ENCODE data around the gene PCYOX1L. TPM values are rescaled to one million over a fixed set of nuclear protein-coding genes. Genes with fewer than 3 reads are reported as not detected.

Gene PCYOX1L
- total RNA-seq, 1 experiment from 2014 or later = 15.3 TPM

DNA sequence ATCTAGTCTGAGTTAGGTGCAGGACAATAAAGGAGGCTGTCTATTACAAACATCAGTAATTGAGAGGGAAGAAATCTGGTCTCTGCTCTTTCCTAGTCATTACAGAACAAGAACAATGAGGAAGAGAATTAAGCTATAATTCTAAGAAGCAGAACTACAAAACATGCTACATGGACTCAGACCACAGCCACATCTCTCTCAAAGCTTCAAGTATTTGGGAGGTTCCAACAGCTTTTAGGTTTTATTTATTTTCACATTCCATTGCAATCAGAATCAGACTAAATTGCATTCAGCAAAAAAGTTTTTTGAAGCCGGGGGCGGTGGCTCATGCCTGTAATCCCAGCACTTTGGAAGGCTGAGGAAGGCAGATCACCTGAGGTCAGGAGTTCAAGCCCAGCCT, 13.7 kb upstream of the PCYOX1L start:
- no peak overlapping the region for H4K91ac ChIP-seq (ENCODE audit: insufficient read length, low read depth, low read length)
- peaks cover 4% of the 10 kb centered on the region for H3K79me1 ChIP-seq (ENCODE audit: insufficient read depth, low read depth, low read length, poor library complexity, severe bottlenecking)
- Mint-ChIP-seq H3K4me1 (peaks cover 9 to 17% of the 10 kb centered on the region in 2 experiments), H3K4me3 (peak overlapping the region; percentile 91 to 96), H3K27me3 (ENCODE audit: low read depth) (peaks cover 11% of the 10 kb centered on the region), H3K27ac (no peak overlapping the region), H3K36me3 (ENCODE audit: insufficient read depth in 1 of 3, low read depth in 3 of 3) (peaks cover 8 to 23% (median 23%) of the 10 kb centered on the region in 3 experiments; a peak in 6 of 7 replicates), H3K9me3 (no peaks in the 10 kb centered on the region)
- H3K14ac ChIP-seq (ENCODE audit: insufficient read depth, low read length) = no peak overlapping the region
- H3K18ac ChIP-seq (ENCODE audit: insufficient read length, low read depth, low read length) = no peak overlapping the region
- H3K4ac ChIP-seq (ENCODE audit: low read depth, low read length) = no peak overlapping the region
- no peak overlapping the region for H2AK5ac ChIP-seq (ENCODE audit: insufficient read length, low read length)
- H3K23ac ChIP-seq (ENCODE audit: insufficient read length, low read depth, low read length) = no peak overlapping the region
- no peaks in the 10 kb centered on the region for H3K4me1 ChIP-seq (ENCODE audit: insufficient read depth, low read length)
- WGBS (ENCODE audit: extremely low coverage, insufficient read length, low lambda C conversion rate) = no CpG with 5 or more reads among the region's 2 CpGs
- H3T11ph ChIP-seq (ENCODE audit: low read length) = no peak overlapping the region
- no peaks in the 10 kb centered on the region for H3K27me3 ChIP-seq (ENCODE audit: insufficient read depth, low read length)
- peaks cover 13% of the 10 kb centered on the region for H3K23me2 ChIP-seq (ENCODE audit: insufficient read length, low read depth, low read length, poor library complexity, severe bottlenecking)
- no peaks in the 10 kb centered on the region for H3K9me3 ChIP-seq (ENCODE audit: control insufficient read depth, low read depth, low read length)
- TF ChIP-seq, protein P1, sequence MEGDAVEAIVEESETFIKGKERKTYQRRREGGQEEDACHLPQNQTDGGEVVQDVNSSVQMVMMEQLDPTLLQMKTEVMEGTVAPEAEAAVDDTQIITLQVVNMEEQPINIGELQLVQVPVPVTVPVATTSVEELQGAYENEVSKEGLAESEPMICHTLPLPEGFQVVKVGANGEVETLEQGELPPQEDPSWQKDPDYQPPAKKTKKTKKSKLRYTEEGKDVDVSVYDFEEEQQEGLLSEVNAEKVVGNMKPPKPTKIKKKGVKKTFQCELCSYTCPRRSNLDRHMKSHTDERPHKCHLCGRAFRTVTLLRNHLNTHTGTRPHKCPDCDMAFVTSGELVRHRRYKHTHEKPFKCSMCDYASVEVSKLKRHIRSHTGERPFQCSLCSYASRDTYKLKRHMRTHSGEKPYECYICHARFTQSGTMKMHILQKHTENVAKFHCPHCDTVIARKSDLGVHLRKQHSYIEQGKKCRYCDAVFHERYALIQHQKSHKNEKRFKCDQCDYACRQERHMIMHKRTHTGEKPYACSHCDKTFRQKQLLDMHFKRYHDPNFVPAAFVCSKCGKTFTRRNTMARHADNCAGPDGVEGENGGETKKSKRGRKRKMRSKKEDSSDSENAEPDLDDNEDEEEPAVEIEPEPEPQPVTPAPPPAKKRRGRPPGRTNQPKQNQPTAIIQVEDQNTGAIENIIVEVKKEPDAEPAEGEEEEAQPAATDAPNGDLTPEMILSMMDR (conservative IDR thresholded peaks at IDR 0.05) = no peak
- DNase-seq = no peak
- no peak overlapping the region for H2BK12ac ChIP-seq (ENCODE audit: insufficient read length, low read depth, low read length)
- H3K4me2 ChIP-seq (ENCODE audit: insufficient read depth, insufficient read length, low read length) = peak overlapping the region; percentile 67
- H2BK5ac ChIP-seq (ENCODE audit: insufficient read length, low read length) = no peak overlapping the region
- no peak overlapping the region for H3K9ac ChIP-seq (ENCODE audit: extremely low read depth, insufficient read length, low read length)
- H4K5ac ChIP-seq (ENCODE audit: insufficient read length, low read depth, low read length) = no peak overlapping the region
- H3K56ac ChIP-seq (ENCODE audit: insufficient read length, low read depth, low read length) = no peak overlapping the region
- peaks cover 7% of the 10 kb centered on the region; the same call in 1 of the 2 replicates for H3K79me2 ChIP-seq (ENCODE audit: insufficient read depth, low read length)
- no peaks in the 10 kb centered on the region for H4K20me1 ChIP-seq (ENCODE audit: control insufficient read depth, insufficient read depth, insufficient read length)
- no peak overlapping the region for H2BK120ac ChIP-seq (ENCODE audit: low read depth, low read length, poor library complexity, severe bottlenecking)
- no peak overlapping the region for H4K8ac ChIP-seq (replicated peaks; ENCODE audit: insufficient read length, low read depth, low read length)
- no peak overlapping the region for H3K27ac ChIP-seq (ENCODE audit: insufficient read length, low read depth, low read length)
- H2BK20ac ChIP-seq (ENCODE audit: low read depth, low read length, poor library complexity, severe bottlenecking) = no peak overlapping the region
- H2AFZ ChIP-seq (ENCODE audit: low read length) = no peak overlapping the region
- no peak overlapping the region for H2BK15ac ChIP-seq (ENCODE audit: low read depth, low read length)

All from H9 (cell line).